GM11168 (cell line): ENCODE results near the gene TFRC.
"Not testable (repeated sequence)": the region's sequence is repeated elsewhere in the genome, so short reads cannot be mapped to it uniquely, and the experiment has no call there.

Source experiments
- in situ Hi-C: fragments of 300-500 bp; cut with MboI; formaldehyde crosslinking; loops from one replicate; pipeline ENCODE4 v1.12.0; 2022; ENCODE audit warnings: low sequenced_read_pairs; ENCODE audit not compliant: unreplicated experiment

The TFRC gene

DNA sequence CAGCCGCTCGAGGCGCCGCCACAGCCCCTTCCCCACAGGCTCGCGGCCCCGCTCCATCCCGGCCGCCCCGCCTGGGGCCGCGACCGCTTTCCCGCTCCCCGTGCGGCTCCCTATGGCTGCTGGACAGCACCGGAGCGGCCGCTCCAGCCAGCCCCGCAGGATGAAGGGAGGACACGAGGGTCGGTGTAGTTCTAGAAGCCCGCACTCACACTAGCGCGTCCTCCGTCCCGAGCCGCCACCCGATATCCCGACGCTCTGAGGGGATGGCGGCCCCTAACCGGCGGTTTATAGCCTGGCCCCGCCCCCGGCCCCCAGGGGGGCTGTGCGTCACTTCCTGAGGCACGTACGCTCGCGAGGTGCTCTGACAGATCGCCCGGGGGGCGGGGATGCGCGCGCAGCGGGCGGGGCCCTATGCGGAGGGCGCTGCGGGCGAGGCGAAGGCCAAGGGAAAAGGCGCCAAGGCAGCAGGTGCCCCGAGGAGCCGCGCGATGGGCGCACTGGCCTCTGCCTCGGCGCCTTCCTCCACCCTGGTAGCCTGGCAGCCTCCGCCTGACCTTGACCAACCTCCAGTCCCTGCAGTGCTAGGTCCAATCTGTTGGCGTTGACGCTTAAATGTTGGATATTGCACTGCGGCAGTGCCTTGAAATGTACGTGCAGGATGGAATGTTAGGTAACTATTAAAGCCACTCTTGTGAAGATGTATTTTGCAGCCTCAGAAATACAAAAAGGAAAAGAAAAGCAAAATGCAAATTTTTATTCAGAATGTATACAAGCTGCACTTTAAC lies at the start of gene TFRC:
TSS of gene TFRC (minus strand) at position 257 of the 785 bp plus-strand sequence. CDS start 4,991 bp downstream, outside the sequence.
- in situ Hi-C loops, result no loop called here

GRCh38 chr3:196128172-196128843 lies 46.4 kb upstream of the TFRC start:
- in situ Hi-C loops, result no loop called here

GRCh38 chr3:196127308-196128040 lies 45.6 kb upstream of the TFRC start:
- in situ Hi-C loops, result no loop called here

DNA sequence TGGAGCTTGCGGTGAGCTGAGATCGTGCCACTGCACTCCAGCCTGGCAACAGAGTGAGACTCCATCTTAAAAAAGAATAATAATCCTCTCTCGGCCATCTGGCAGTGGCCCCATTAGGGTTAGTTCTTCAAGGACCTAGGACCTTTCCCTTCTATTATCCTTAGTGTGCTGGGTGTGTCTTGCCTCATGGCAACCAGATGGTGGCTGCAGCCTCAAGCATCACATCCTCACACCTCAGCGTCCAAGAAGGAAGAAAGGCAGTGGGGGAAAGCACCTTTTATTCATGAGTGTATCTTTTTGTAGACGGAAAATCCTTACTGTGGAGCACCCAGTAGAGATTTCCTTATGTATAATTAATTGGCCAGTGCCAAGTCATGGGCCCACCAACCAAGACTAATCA lies 42.7 kb upstream of the TFRC start:
- in situ Hi-C loops, result no loop called here

DNA sequence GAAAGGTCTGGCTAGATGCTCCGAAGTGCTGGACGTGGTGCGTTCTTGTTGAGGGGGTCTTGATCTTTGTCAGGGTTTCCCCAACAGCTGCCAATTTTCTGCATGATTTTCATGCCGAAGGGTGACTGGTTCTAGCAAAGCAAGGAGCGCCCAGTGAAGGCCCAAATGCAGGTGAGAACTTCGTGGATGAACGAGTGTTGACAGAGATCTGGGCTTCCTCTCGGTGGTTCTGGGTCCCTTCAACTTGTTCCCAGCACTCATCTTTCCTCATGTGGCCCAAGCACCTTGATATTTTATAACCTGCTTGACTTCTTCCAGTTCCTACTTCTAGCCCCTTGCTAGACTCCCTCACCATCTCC lies 40.8 kb upstream of the TFRC start:
- in situ Hi-C loops, result no loop called here

GRCh38 chr3:196122021-196122687 lies 40.3 kb upstream of the TFRC start:
- in situ Hi-C loops, result no loop called here

- in situ Hi-C loops, result no loop called here
Measured at GRCh38 chr3:196121066-196121465, 39.2 kb upstream of the TFRC start.

- in situ Hi-C loops, result no loop called here
Measured at GRCh38 chr3:196120291-196120951, 38.5 kb upstream of the TFRC start.

DNA sequence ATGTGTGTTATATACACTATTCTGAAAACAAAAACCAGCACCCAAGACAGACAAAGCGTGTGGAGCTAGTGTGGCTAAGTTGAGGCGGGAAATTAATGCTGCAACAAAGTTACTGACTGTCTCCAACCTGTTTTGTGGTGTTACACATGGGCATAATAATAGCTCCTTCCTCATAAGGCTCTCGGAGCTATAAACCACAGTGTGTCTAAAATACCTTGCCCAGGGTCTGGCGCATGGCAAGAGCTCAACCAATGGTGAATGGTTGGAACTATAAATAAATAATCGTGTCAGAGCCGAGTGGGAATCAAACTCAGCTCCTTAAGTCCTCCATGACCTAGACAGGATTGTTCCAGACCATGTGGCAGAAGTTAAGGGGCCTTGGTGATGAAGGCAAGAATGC lies 35.9 kb upstream of the TFRC start:
- in situ Hi-C loops, result no loop called here

DNA sequence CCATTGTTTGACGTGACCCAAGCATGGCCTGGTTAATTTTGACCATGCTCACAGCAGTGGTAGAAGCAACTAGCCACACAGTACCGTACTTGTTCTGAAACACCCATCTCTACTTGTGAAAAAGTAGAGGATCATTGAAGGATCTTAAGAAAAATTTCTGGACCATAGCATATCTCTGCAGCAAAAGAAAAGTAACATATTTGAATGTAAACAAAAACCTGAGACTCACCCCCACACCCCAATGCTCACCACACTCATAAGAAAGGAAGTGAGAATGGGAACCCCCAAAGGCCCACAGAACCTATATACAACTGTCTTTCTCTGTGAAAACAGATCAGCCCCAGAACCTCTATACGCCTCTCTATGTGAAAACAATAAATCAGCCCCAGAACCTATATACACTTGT lies 33.8 kb upstream of the TFRC start:
- in situ Hi-C loops, result no loop called here

DNA sequence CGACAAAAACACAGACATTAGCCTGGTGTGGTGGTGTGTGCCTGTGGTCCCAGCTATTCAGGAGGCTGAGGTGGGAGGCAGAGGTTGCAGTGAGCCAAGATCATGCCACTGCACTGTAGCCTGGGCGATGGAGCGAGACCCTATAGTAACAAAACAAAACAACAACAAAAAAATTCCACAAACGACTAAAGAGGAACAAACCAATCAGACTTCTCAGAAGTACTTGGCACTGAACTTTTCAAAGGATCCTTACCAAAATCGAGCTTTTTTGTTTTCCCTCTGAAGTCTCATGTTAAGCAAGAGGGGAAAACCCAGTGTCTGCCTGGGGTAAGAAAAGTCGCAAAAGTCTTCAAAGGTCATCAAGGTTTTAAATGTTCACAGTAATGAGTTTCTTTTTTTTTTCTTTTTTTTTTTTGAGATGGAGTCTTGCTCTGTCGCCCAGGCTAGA lies 30.1 kb upstream of the TFRC start:
- in situ Hi-C loops, result no loop called here

DNA sequence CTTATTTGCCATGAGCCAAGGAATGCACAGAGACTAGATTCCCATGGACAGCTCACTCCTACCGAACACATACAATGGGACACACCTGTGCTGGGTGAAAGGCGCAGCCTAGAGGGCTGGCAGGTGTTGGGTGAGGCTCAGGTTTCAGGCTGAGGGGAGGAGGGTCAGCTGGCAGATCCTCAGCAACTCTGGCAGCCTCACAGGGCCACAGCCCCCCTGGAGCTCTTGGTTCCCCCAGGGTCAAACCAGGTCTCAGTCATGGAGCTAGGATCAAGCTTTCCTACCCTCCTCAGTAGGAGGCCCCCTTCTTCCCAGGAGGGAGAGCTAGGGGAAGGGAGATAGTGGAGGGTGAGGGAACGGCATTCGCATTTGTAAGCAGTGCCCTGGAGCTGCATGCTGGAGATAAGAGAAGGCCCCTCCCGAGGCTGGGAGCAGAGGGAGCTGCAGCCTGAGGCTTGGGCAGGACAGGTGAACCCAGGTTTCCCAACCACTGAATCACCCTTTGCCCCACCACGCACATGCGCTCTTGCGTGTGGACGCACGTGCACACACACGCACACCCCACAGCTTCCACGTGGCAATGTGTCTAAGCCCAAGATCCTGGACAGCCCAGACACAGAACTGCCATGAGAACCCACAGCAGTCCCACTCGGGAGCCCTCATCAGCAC lies 26.3 kb upstream of the TFRC start:
- in situ Hi-C loops, result no loop called here

DNA sequence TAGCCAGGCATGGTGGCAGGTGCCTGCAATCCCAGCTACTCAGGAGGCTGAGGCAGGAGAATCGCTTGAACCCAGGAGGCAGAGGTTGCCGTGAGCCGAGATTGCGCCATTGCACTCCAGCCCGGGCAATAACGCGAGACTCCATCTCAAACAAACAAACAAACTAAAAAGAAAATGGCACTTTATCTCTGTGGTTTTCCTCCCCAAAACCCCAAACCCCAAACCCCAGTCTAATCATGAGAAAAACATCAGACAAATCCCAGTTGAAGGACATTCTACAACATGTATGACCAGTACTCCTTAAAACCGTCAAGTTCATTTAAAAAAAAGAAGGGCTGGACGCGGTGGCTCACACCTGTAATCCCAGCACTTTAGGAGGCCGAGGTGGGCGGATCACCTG lies 22.8 kb upstream of the TFRC start:
- in situ Hi-C loops, result not testable (repeated sequence)

GRCh38 chr3:196098365-196098980 lies 16.6 kb upstream of the TFRC start:
- in situ Hi-C loops, result not testable (repeated sequence)

DNA sequence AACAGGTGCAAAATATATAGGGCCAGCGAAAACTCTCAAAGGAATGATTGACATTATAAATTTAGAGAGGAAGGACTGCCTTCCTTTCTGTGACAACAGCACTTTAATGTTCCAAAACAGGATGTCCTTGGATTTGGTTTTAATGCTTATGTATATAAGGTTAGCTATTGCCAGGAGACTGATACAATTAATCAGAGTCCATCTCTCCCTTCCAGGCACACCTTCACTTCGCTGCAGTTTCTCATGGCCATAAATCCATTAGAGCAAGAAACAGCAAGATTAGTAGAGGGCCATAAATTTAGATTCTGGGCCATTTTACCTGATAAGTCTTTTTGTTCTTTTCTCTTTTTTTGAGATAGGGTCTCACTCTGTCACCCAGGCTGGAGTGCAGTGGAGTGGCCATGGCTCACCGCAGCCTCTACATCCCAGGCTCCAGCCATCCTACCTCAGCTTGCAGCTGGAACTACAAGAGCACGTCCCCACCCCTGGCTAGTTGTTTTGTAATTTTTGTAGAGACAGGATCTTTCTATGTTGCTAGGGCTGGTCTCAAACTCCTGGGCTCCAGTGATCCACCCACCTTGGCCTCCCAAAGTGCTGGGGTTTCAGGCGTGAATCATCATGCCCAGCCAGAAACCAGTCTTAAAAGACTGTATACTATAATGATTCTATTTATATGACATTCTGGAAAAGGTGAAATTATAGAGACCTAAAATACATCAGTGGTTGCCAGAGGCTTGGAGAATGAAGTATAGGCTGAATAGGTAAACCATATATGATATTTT lies 15.7 kb upstream of the TFRC start:
- in situ Hi-C loops, result no loop called here

DNA sequence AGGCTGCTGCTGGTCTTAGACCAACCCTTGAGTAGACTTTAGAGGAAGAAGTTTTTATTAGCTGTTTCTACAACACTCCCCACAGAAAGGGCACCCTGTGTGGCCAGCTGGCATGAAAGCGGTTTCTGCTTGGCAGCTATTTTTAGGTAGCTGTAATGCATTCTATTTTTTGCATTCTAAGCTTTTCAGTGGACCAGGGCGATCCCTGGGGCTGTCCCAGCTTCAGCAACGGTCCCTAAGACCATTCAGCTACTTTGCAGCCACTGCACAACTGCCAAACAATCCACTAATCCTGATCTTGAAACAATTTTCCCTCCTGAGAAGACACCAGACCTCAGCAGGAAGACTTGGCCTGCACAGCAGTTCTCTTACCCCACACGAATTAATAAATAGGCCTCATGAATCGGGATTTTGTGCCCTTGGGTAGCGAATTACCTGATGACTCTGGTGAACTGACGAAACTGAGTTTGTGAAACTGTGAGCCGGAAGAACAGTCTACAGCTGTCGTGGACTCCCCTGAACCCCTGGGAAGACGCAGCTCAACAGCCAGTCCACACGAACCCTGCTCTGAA lies 14.6 kb upstream of the TFRC start:
- in situ Hi-C loops, result no loop called here

- in situ Hi-C loops, result no loop called here
Measured at GRCh38 chr3:196093317-196094111, 11.6 kb upstream of the TFRC start.
